GM19463 (cell line): Measurements from ENCODE around the gene CMPK2.
A peak's percentile ranks its signal among the peaks of the same experiment; 100 is the strongest.
"Not testable (repeated sequence)": the region's sequence is repeated elsewhere in the genome, so short reads cannot be mapped to it uniquely, and the experiment has no call there.

Experiments used
- ATAC-seq: cut with Tn5 transposase; IDR thresholded peaks from one replicate; pipeline ENCODE4 v1.9.1; 2021; ENCODE audit warnings: mild to moderate bottlenecking, moderate library complexity; ENCODE audit not compliant: unreplicated experiment

Gene CMPK2, protein sequence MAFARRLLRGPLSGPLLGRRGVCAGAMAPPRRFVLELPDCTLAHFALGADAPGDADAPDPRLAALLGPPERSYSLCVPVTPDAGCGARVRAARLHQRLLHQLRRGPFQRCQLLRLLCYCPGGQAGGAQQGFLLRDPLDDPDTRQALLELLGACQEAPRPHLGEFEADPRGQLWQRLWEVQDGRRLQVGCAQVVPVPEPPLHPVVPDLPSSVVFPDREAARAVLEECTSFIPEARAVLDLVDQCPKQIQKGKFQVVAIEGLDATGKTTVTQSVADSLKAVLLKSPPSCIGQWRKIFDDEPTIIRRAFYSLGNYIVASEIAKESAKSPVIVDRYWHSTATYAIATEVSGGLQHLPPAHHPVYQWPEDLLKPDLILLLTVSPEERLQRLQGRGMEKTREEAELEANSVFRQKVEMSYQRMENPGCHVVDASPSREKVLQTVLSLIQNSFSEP

DNA sequence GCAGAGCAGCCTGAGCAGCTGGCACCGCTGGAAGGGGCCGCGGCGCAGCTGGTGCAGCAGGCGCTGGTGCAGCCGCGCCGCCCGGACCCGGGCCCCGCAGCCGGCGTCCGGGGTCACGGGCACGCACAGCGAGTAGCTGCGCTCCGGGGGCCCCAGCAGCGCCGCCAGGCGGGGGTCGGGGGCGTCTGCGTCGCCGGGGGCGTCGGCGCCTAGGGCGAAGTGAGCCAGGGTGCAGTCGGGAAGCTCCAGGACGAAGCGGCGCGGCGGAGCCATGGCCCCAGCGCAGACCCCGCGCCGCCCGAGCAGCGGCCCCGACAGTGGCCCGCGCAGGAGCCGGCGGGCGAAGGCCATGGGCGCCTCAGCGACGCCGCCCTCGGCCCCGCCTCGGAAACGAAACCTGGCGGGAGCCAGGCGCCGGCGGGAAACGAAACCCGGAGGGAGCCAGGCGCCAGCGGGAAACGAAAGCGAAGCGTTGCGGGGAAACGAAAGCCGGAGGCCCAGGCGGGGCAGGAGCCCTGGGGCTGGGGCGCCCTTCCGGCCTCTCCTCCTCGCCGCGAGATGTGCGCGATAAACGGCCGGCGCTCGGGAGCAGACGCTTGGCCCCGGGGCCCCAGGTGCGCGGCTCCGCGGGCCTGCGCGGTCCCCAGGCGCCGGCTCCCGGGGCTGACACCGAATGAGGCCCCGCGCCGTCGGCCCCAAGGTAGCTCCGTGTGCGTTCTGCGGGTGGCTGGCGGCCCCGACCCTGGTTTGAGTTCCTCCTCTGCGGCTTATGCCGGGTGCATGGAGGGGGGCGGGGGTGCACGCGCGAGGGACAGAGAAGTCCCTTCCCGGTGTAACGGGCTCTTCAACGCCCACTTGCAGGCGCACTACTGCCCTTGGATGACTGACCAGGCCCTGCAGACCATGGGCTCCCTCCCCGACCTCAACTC lies at the start of gene CMPK2:
TSS of gene CMPK2 (minus strand) at position 562 of the 929 bp plus-strand sequence. CDS start at position 351, 211 bp downstream.
- ATAC-seq: peak; percentile 66

DNA sequence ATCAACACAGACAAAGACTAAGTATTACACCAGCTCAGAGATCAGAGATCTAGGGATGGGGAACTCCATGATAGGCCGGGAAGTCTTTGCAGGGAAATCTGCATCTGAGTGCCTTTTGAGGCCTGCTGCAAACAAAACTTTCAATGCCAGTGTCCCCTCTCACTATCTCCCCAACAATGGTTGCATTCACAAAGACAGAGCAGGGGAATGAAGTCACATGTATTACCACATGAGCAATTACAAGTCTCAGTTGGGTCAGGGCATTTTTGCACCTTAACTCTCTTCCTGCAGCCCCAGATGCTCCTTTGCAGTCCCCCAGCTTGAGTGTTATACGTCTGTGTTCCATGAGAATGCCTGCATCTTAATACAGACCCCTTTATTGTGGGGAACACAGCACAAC lies 49.7 kb upstream of the CMPK2 start:
- no peak for ATAC-seq

DNA sequence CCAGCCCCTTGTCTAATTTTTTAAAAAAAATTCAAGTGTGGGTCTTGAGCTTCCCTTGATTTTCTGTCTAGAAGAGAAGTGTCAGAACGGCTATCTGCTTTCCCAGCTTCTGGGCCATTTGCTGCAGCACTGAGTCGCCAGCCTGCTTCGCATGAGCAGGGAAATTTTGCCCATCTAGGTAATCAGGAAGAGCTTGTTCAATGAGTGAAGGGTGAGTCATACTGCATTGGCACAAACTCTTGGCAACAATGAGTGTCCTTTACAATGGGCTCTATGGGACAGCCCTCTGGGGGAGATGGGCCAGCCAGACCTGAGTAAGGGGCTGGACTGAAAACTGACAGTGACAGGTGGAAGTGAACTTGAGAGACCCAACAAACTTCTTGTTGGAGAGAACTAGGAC lies 49.1 kb upstream of the CMPK2 start:
- no peak for ATAC-seq

DNA sequence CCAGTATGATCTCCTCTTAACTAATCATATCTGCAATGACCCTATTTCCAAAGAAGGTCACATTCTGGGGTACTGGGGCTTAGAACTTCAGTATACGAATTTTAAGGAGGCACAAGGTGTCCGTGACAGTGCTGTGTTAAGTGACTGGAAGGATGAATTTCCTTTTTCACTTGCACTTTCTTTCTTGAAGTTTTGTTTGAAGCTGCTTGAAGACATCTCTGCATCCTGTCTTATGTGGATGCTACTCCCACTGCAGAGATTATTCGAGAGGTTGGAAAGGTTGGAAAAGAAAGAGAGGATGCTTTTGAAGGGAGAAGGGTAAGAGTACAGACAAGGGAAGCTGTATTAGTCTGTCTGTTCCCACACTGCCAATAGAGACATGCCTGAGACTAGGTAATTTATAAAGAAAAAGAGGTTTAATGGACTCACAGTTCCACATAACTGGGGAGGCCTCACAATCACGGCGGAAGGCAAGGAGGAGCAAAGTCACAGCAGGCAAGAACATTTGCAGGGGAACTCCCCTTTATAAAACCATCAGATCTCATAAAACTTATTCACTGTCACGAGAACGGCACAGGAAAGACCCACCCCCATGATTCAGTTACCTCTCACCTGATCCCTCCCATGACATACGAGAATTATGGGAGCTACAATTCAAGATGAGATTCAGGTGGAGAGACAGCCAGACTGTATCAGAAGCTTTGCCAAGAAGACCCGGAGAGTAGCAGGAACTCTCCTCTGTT lies 47.9 kb upstream of the CMPK2 start:
- no peak for ATAC-seq

DNA sequence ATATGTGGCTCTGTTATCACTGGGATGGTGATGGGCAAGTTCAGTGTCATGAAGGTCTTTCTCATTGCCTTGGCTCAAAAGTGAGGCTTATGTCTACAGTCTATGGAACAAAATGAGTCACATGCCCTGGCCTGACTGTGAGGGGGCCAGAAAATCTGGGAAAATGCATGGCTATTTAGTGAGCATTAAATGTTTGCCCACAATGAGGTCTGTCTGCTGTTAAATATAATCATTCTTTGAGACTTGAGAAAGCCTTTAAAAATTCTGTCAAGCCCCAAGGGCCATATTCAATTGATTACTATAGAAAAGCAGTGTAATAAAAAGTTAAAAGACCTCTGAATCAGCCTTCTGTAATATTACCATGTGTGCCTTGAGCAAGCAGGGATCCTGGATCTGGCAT lies 46.0 kb upstream of the CMPK2 start:
- no peak for ATAC-seq

DNA sequence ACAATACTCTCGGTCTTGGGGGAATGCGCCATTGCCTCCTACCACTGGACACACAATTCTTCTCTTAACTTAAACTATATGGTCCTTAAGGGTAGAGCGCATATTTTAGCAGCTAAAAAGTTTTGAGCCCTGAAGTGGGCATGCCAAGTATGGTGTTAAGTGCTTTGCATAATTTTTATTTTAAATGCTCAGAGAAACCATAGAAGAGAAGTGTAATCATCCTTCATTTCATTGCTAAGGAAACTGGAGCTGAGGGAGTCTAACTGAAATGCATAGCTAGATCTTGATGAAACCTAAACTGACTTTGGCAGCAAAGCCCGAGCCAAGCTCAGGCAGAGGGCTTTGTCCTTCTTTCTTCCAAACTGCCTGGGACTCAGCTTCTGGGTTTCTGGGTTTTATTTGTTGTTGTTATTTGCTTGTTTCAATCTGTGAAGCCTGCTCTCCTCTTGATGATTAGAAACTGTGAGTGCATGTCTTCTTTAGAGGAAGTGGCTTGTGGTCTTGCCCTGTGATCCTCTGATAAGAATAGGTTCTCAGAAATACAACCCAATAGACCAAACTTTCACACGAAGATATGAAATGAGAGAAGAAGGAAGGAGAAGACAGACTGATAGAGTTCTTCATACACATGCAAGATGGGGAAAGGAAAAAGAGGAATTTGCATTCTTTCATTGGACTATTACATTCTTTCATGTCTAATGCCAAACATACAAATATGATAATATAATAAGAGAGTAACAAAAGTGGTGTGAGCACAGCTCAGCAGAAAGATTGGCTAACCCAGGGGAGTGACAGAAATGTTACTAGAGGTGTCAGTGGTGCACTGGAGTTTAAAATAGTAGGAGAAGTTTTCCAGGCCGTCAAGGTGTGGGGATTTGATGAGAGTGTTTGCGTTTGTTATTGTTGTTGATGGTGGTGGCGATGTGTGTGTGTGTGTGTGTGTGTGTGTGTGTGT lies 44.0 kb upstream of the CMPK2 start:
- peak; percentile 95 for ATAC-seq

DNA sequence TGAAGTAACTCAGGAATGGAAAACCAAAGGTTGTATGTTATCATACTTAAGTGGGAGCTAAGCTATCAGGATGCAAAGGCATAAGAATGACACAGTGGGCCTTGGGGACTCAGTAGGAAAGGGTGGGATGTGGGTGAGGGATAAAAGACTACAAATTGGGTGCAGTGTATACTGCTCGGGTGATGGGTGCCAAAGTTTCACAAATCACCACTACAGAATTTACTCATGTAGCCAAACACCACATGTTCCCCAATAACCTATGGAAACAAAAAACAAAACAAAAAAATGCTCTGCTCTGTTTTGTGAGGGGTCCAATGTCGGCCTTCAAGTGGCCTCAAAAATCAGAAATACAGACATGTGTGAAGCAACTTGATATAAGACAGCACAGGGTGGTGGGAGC lies 42.6 kb upstream of the CMPK2 start:
- ATAC-seq: no peak

DNA sequence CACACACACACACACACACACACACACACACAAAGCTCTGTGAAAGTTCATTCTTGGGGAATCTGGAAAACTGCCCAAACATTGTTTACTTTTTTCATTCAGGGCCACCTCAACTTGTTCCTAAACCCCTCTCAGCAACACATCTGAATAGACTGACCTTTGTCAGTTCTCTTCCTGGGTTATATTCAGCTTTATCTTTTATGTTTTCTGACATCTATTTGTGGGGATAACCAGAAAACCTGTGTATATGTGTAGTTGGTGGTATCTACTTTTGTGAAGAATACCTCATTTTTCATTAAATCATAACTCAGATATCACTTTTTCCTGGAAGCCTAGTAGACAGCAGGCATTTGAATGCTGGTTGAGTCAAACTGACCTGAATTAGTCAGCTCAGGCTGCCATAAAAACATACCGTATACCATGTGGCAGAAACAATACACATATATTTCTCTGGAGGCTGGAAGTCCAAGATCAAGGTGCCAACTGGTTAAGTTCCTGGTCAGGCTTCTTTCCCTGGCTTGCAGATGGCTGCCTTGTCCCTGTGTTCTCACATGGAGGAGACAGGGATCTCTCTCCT lies 40.5 kb upstream of the CMPK2 start:
- ATAC-seq: no peak

DNA sequence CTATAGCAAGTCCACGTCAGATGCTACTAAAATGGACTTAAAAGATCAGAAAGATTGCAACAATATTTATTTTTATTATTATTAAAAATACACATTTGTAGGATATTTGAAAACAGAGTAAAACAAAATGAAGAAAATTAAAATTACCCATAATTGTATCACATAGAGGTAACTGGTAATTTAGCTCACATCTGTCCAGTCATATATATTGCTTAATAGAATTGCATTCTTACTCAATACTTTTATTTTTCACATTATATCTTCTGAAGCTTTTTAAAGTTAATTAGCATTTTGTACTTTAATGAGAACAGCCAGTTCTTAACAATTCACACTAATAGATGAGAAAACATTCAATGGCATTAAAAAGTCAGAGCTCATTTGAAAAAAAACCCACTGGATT lies 40.0 kb upstream of the CMPK2 start:
- no peak for ATAC-seq

DNA sequence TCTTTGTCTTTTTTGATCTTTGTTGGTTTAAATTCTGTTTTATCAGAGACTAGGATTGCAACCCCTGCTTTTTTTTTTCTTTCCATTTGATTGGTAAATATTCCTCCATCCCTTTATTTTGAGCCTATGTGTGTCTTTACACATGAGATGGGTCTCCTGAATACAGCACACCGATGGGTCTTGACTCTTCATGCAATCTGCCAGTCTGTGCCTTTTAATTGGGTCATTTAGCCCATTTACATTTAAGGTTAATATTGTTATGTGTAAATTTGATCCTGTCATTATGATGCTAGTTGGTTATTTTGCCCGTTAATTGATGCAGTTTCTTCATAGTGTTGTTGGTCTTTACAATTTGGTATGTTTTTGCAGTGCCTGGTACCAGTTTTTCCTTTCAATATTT lies 36.9 kb upstream of the CMPK2 start:
- ATAC-seq: not testable (repeated sequence)

DNA sequence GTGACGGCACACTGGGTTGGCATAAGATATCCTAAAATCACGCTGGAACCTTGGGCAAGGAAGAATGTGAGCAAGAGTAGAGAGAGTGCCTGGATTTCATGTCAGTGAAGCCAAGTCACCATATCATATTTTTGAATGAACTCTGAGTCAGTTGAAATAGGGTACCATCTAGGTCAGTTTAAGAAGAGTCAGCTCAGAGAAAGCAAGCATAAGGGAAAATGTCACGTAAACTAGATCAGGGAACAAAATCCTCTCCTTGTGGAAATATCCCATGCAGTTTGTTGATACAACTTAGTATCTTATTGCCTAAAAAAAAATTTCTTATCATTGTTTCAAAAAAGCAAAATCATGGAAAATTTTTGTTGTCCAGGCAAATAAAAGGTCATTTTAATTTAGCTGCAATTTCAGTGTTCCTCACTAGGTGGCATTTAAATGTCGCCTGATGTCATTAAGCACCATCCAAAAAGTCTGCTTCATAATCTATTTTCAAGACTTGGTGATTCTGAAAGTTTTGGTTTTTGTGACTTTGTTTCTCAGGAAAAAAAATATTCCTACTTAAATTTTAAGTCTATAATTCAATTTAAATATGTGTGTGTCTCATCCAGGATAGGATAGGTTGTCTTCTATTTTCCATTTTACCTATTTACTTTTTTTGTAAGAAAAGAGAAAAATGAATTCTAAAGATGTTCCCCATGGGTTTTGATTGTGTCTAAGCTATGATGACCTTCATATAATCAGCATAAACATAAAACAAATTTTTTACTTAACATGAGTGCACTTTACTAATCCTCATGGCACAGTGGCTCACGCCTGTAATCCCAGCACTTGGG lies 31.4 kb upstream of the CMPK2 start:
- ATAC-seq: no peak

DNA sequence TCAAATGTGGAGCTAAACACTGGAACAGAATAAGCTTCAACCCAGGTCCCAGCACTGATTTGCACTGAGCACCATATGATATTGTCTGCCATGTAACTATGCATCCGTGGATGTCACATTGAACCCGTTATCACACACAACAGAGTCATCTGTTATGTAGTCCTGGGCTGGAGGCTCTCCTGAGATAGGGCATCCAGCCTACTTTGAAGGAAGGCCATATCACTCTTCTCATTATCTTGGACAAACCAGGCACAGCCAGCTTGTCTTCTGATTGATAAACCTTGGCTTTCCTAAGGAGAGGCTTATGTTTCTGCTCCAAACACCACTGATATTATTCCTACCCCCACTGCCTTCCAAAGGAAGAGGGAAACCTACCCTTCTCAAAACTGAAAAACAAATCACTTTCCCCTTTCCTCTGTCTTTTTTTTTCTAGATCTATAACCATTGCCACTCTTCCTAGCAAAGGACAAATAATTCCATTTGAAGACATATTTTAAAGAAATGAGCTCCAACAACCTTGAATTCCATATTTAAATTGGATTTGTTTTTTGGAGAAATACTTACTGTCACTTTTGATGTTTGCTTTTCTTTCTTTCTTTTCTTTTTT lies 28.3 kb upstream of the CMPK2 start:
- ATAC-seq: no peak

DNA sequence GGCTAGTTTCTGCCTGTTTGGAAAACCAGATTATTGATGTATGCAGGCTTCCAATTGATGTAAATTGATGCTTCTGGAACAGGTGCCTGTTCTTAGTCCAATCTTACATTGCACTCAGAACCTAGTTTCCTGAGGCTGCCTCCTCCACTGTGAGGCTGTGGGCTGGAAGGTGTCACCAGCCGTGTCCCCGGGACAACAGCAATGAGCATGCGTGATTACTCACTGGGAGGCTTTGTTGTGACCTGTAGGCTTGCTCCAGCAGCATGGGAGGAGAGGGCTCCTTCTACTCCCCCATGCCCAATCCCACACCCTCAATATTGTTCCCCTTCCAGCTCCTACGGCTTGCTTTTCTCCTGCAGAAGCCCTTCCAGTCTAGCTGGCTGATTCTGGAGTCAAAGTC lies 23.0 kb upstream of the CMPK2 start:
- ATAC-seq: no peak

DNA sequence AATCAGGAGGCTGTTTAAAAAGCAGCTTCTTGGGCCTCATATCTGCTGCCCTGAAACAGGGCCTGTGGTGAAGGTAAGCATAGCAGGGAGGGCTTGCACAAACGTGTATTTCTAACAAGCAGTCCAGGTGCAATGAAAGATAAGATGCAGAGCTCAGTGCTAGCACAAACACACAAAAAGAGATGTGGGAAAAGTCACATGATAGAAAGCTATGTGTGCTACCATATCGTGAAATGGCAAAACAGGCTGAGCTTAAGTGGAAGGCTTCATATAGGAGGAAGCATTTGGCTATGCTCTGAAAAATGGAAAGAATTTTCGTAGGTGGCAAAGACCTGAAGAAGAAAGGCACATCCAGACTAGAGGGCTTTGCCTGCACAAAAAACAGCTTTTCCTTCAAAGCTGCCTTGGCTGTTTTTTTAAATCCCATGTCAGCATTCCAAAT lies 22.1 kb upstream of the CMPK2 start:
- ATAC-seq: no peak

DNA sequence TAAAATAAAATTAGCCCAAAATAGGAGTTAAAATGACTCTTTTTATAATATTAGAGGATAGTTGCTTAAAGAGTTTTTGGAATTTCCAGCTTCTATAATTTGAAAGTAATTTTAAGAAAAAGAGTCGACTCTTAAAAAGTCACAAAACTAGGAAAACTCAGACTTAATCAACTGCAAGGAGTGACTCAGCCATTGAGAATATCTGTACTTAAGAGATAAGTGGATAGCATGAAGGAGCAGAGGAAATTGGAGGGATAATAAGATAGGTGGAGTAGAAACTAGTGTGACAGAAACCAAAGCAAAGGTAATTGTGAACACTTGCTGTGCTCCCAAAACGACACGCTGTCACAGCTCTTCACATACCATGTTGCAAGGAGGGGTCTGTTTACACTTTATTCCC lies 20.3 kb upstream of the CMPK2 start:
- ATAC-seq: no peak

DNA sequence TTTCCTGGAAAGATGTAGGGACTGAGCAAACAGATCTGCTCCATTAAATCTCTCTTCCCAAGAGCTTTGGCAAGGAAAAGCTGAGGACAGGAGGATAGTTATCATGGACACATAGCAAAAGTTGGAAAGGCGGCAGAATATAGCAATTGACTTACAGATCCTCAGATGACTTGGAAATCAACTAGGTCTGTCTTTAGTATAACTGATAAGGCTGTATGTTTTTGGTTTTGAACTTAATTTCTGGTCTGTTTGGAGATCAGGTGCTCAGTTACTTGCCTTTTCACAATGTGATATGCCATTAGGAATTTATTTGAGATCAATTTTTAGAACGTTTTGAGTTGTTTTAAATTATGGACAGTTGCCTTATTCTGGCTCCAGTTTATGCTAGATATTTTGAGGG lies 19.8 kb upstream of the CMPK2 start:
- ATAC-seq: no peak

DNA sequence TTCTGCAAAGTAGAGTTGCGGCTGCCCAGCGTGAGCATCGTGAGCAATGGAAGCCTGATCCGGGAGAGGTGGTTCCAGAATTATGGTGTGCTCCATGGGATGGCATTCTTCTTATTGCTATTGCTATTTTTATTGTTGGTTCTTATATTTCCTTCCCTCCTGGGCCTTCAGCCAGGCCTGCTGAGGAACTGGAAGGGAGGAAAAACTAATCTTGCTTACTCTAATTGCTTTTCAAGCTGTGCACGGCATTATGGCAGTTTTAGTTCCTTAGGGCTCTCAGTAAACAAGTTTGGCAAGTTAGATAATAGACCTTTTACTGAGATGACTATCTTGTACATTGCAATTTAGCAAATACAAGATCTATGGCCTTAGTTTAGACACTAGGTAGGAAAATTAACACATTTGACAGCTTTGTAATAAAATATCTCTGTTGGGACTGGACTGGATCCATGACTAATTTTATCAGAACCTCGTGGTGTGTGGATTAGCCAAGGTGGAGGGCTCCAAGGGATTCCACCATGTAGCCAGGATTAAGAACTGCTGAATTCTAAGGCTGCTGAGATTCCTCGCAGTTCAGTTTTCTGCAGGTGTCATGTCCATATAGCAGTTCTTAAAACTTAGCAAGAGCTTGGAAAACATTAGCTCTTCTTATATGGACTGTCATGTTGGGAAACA lies 17.9 kb upstream of the CMPK2 start:
- ATAC-seq: no peak

DNA sequence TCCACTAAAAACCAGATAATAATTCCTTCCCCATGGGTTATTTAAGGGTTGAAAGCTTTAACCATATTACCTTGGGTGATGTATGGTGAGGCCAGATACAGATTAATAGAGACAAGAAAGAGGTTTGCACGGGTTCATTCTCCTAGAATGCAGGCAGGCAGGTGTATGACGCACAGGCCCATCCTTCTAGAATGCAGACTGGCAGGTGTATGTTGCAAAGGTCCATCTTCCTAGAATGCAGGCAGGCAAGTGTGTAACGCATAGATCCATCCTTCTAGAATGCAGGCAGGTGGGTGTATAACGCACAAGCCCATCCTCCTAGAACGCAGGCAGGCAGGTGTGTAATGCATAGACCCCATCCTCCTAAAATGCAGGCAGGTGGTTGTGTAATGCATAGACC lies 15.8 kb upstream of the CMPK2 start:
- ATAC-seq: no peak
